Stimulated activated CD4-positive, alpha-beta T cell treated with anti-CD3 and anti-CD28 coated beads, Interleukin-4, amount 100 ng/mL, for 24 hours (primary cell): ENCODE measurements around the gene DGKH.
"Not testable (repeated sequence)": the region's sequence is repeated elsewhere in the genome, so short reads cannot be mapped to it uniquely, and the experiment has no call there.

Experiments used
- DNase-seq: peaks from one replicate; pipeline ENCODE4 v3.0.0-alpha.2; 2020

DGKH gene

GRCh38 chr13:42173789-42174343 is 125.4 kb downstream of the DGKH start:
- no peak for DNase-seq

DNA sequence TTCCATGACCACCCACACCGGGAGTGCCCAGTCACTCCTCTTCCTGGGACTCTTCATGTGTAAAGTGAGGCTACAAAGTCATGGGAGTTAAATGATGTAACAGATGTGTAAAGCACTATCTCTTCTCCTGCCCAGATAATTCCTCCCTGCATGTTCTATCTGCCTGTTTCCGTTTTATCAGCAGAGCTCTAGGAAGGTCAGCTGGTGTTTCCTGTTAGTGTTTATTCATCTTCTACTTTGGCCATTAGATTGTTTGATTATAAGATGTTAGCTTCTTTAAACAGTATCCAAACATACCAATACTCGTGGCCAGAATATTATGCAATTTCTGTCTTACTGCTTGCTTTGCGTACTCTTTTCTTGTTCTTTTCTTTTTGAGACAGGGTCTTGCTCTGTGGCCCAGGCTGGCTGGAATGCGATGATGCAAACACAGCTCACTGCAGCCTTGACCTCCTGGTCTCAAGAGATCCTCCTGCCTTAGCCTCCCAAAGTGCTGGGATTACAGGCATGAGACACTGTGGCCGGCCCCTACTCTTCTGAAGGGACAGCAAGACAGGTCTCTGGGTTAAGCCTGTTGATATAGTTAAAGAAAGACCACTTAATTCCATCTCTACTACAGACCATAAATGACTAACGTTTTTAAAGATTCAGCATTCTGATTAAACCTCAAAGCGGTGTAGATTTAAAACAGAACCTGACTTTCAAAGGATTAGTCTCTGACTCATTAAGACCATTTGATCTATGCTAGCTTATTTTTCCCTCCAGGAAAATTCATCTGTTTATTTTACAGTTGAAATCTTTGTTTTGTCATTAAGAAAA is 126.1 kb downstream of the DGKH start:
- no peak for DNase-seq

GRCh38 chr13:42176294-42176693 is 127.8 kb downstream of the DGKH start:
- no peak for DNase-seq

DNA sequence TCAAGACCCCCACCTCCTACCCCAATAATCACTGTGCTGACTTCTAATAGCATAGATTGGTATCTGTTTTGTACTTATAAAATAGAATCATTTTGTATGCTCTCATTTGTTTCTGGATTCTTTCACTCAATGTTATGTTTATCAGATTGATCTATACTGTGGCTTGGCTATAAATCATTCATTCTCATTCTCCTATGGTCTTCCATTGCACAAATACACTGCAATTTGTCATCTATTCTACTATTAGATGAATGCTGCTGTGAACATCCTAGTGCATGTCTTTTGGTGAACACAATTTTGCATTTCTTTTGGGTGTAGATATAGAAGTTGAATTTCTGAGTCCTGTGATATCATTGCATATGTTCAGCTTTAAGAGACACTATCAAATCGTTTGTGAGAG is 128.7 kb downstream of the DGKH start:
- no peak for DNase-seq

- no peak for DNase-seq
These were observed 133.0 kb downstream of the DGKH start for GRCh38 chr13:42181381-42181953.

- no peak for DNase-seq
These were observed 140.6 kb downstream of the DGKH start for GRCh38 chr13:42189061-42189460.

GRCh38 chr13:42190529-42190928 is 142.1 kb downstream of the DGKH start:
- no peak for DNase-seq

GRCh38 chr13:42211704-42212464 is 163.4 kb downstream of the DGKH start:
- DNase-seq, result no peak

- DNase-seq, result no peak
These were observed 166.0 kb downstream of the DGKH start for GRCh38 chr13:42214446-42214845.

GRCh38 chr13:42215578-42216421 is 167.4 kb downstream of the DGKH start:
- DNase-seq, result no peak

DNA sequence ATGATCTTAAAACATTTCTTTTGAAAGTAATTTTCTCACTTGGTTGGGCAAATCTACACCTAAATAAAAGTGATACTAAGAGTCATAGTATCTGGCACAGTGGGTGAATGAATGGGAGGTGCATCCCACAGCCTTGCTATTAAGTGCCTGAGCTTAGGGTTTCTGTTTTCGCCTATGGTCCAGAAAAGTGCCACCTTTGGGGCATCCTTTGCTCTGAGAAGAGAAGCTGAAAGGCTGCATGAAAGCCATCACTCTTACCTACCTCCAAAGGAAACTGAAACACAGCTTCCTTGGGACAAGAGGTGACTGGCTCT is 167.9 kb downstream of the DGKH start:
- no peak for DNase-seq

GRCh38 chr13:42218576-42218975 is 170.1 kb downstream of the DGKH start:
- no peak for DNase-seq

- DNase-seq, result no peak
These were observed 170.6 kb downstream of the DGKH start for GRCh38 chr13:42219051-42219450.

GRCh38 chr13:42219876-42220275 is 171.4 kb downstream of the DGKH start:
- no peak for DNase-seq

DNA sequence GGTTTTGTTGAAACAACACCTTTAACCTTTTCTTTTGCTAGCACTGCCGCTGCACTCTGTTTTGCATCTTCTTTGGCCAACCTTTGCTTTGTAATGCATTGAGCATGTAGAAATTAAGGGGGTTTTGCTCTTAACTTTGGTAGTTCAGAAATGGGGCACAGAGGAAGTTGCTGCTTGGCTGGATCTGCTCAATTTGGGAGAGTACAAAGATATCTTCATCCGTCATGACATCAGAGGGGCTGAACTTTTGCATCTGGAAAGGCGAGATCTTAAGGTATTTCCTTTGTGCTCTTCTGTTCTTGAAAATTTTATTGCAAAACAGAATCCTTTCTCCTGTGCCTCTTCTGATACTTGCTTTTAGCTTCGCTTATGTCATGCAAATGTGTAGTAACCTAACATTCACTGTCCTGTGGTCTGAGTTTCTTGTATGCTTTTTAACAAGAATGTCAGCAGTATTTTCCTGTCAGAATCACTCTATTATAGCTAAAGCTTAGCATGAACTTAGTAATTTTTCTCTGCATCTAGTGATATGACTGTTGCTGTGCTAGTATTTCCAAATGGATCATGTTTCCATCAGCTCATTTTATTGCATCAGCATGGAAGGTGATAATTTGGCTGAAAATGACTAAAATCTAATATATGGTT is 172.8 kb downstream of the DGKH start:
- DNase-seq, result no peak

- no peak for DNase-seq
These were observed 175.2 kb downstream of the DGKH start for GRCh38 chr13:42223681-42224080.

- DNase-seq, result no peak
These were observed 176.6 kb downstream of the DGKH start for GRCh38 chr13:42225051-42225450.

GRCh38 chr13:42226759-42227158 is 178.3 kb downstream of the DGKH start:
- not testable (repeated sequence) for DNase-seq

- DNase-seq, result no peak
These were observed 180.1 kb downstream of the DGKH start for GRCh38 chr13:42228527-42228926.

DNA sequence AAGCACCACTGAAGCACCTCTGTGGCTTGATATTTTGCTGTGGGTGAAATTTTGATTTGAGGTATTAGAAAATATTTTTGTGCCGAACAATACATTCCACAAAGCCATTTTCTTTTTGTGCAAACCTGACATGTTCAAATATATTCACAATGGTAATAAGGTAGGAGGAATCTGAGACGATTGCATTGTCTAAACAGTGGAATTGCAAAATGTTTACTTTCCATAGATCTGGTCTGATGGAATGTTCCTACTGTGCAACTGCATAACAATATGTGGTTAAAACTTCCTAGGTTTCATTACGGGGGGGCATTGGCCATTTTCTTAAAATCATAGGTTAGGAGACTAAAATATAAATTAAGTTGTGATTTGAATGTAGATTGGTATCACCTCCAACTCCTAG is 180.8 kb downstream of the DGKH start:
- no peak for DNase-seq

DNA sequence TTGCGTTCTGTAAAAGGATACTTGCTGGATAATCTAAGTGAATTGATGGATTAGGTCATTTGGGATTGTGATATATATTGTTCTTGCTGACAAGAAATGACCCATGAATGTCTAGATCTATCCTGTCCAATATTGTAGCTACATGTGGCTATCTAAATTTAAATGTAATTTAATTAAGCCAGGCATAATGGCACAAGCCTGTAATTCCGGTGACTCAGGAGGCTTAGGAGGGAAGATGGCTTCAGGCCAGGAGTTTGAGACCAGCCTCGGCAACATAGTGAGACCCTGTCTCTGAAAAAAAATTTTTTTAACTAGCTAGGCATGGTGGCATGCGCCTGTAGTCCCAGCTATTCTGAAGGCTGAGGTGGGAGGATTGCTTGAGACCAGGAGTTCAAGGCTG is 184.2 kb downstream of the DGKH start:
- no peak for DNase-seq

DNA sequence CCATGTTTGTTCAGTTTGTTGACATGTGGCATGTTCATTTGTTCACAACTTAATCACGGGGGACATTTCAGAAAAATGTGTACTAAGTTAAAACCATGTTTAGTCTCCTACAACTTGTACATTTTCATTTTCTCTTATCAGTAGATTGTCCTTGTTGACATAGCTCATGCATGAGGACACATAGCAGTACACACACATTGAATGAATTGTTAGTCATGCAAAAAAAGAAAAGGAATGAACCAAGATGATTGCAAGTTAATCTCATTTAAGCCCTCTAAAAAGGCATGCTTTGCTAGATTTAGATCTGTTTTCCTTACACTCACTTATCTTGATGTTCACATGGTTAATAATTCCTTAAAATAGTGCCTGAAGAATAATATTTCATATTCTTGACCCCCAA is 185.3 kb downstream of the DGKH start:
- no peak for DNase-seq
